HepG2 (cell line): Measurements from ENCODE around the gene SREBF1. TPM values are rescaled to one million over a fixed set of nuclear protein-coding genes. Genes with fewer than 3 reads are reported as not detected.

ENCODE experiments used
- GFI1 ChIP-seq: sonication (generic); formaldehyde crosslinking; IDR thresholded peaks from 2 replicates; pipeline ENCODE4 v1.5.0; 2020; ENCODE audit warnings: missing genetic modification reagents, mild to moderate bottlenecking, borderline replicate concordance
- GZF1 ChIP-seq: sonication (generic); formaldehyde crosslinking; IDR thresholded peaks from 2 replicates; pipeline ENCODE4 v1.5.1; 2020; ENCODE audit warnings: mild to moderate bottlenecking, missing genetic modification reagents
- HDAC1 ChIP-seq: sonication (generic); formaldehyde crosslinking; IDR thresholded peaks from 2 replicates; pipeline ENCODE4 v1.5.1; 2020; ENCODE audit warnings: mild to moderate bottlenecking, missing genetic modification reagents
- HMGA1 ChIP-seq: sonication (generic); formaldehyde crosslinking; conservative IDR thresholded peaks from 2 replicates; pipeline ENCODE4 v1.4.0; 2020; ENCODE audit warnings: missing genetic modification reagents
- HOXA3 ChIP-seq: sonication (generic); formaldehyde crosslinking; IDR thresholded peaks from 2 replicates; pipeline ENCODE4 v1.5.0; 2020; ENCODE audit warnings: missing genetic modification reagents
- MLXIP ChIP-seq: sonication (generic); formaldehyde crosslinking; IDR thresholded peaks from 2 replicates; pipeline ENCODE4 v1.9.0; 2021; ENCODE audit warnings: missing genetic modification reagents, borderline replicate concordance
- MXD4 ChIP-seq: IDR thresholded peaks from 2 replicates; pipeline ENCODE4 v1.6.1; 2016; ENCODE audit warnings: mild to moderate bottlenecking, missing biosample characterization, missing genetic modification reagents
- NPAS2 ChIP-seq: sonication (generic); formaldehyde crosslinking; IDR thresholded peaks from 2 replicates; pipeline ENCODE4 v1.8.0; 2022; ENCODE audit warnings: mild to moderate bottlenecking, missing genetic modification reagents, borderline replicate concordance
- PATZ1 ChIP-seq: sonication (generic); formaldehyde crosslinking; IDR thresholded peaks from 2 replicates; pipeline ENCODE4 v1.4.0; 2020; ENCODE audit warnings: missing genetic modification reagents
- PCBP1 ChIP-seq: fragments of 200-400 bp; formaldehyde crosslinking; IDR thresholded peaks from 2 replicates; pipeline ENCODE4 v1.6.1; 2017; ENCODE audit warnings: mild to moderate bottlenecking, low read depth, low read length, borderline replicate concordance
- TAF15 ChIP-seq: fragments of 200-400 bp; formaldehyde crosslinking; IDR thresholded peaks from one replicate; pipeline ENCODE4 v1.6.1; 2018; ENCODE audit warnings: mild to moderate bottlenecking, low read depth, low read length; ENCODE audit not compliant: poor library complexity, severe bottlenecking
- ZNF263 ChIP-seq: sonication (generic); formaldehyde crosslinking; IDR thresholded peaks from 2 replicates; pipeline ENCODE4 v1.4.0; 2020; ENCODE audit warnings: missing genetic modification reagents
- ZNF275 ChIP-seq: sonication (generic); formaldehyde crosslinking; IDR thresholded peaks from 2 replicates; pipeline ENCODE4 v1.8.0; 2022; ENCODE audit warnings: missing genetic modification reagents, mild to moderate bottlenecking, inconsistent platforms, borderline replicate concordance
- polyA plus RNA-seq, 8 experiments: library from polyadenylated mRNA; depleted of rRNA in 3 of 8; stranded (reverse) in 7 of 8; unstranded in 1 of 8; fragments of >200 nt; fragmentation: Illumina TruSeq in 4 of 8; extraction: Trizol in 4 of 8; gene quantifications; 2 replicates each; pipeline versions ENCODE4 v1.2.1 to v1.2.3, GENCODE V29; 2011 to 2016; ENCODE audit warnings: low read depth in 4 of 8, missing spikeins in 1 of 8, mixed read lengths in 1 of 8; ENCODE audit not compliant: insufficient read depth in 1 of 8
- total RNA-seq, 5 experiments: library from RNA; depleted of rRNA; stranded (reverse); fragments of >200 nt; fragmentation: Illumina TruSeq; extraction: Trizol; gene quantifications; 2 replicates each; pipeline ENCODE4 v1.2.3, GENCODE V29; 2016; ENCODE audit warnings: low read depth in 1 of 5
- TF ChIP-seq, protein P1 (sequence below): sonication (generic); formaldehyde crosslinking; IDR thresholded peaks from 2 replicates; pipeline ENCODE4 v1.4.0; 2020; ENCODE audit warnings: missing genetic modification reagents, borderline replicate concordance
- TF ChIP-seq, protein P2 (sequence below): sonication (generic); formaldehyde crosslinking; IDR thresholded peaks from 2 replicates; pipeline ENCODE4 v1.8.1; 2023; ENCODE audit warnings: mild to moderate bottlenecking, missing genetic modification reagents
- TF ChIP-seq, protein P3 (sequence below): sonication (generic); formaldehyde crosslinking; IDR thresholded peaks from 2 replicates; pipeline ENCODE4 v1.5.1; 2020; ENCODE audit warnings: missing genetic modification reagents, mild to moderate bottlenecking, borderline replicate concordance

Gene SREBF1
- total and polyA plus RNA-seq, 2 of the 13 experiments (the other 11 are each of a cell fraction or from before 2014, with no cell fraction given): 34.3 to 38.0 TPM

- TF ChIP-seq, protein P1, sequence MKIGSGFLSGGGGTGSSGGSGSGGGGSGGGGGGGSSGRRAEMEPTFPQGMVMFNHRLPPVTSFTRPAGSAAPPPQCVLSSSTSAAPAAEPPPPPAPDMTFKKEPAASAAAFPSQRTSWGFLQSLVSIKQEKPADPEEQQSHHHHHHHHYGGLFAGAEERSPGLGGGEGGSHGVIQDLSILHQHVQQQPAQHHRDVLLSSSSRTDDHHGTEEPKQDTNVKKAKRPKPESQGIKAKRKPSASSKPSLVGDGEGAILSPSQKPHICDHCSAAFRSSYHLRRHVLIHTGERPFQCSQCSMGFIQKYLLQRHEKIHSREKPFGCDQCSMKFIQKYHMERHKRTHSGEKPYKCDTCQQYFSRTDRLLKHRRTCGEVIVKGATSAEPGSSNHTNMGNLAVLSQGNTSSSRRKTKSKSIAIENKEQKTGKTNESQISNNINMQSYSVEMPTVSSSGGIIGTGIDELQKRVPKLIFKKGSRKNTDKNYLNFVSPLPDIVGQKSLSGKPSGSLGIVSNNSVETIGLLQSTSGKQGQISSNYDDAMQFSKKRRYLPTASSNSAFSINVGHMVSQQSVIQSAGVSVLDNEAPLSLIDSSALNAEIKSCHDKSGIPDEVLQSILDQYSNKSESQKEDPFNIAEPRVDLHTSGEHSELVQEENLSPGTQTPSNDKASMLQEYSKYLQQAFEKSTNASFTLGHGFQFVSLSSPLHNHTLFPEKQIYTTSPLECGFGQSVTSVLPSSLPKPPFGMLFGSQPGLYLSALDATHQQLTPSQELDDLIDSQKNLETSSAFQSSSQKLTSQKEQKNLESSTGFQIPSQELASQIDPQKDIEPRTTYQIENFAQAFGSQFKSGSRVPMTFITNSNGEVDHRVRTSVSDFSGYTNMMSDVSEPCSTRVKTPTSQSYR (CRISPR knock-in tag): 0 out of 2 replicates have a peak, but pooled peaks have one; percentile 14
- no peak for TF ChIP-seq ZNF275 (CRISPR knock-in tag)
- TF ChIP-seq HMGA1 (CRISPR knock-in tag): no peak
- 0 out of 2 replicates have a peak, but pooled peaks have one; percentile 24 for TF ChIP-seq PCBP1
- TF ChIP-seq ZNF263 (CRISPR knock-in tag): no peak
- no peak for TF ChIP-seq MLXIP (CRISPR knock-in tag)
- TF ChIP-seq, protein P2, sequence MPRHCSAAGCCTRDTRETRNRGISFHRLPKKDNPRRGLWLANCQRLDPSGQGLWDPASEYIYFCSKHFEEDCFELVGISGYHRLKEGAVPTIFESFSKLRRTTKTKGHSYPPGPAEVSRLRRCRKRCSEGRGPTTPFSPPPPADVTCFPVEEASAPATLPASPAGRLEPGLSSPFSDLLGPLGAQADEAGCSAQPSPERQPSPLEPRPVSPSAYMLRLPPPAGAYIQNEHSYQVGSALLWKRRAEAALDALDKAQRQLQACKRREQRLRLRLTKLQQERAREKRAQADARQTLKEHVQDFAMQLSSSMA: no peak
- TF ChIP-seq MXD4: no peak
- TF ChIP-seq HOXA3 (CRISPR knock-in tag): 0 out of 2 replicates have a peak, but pooled peaks have one; percentile 14
- 0 out of 2 replicates have a peak, but pooled peaks have one; percentile 29 for TF ChIP-seq GFI1
- TF ChIP-seq, protein P3, sequence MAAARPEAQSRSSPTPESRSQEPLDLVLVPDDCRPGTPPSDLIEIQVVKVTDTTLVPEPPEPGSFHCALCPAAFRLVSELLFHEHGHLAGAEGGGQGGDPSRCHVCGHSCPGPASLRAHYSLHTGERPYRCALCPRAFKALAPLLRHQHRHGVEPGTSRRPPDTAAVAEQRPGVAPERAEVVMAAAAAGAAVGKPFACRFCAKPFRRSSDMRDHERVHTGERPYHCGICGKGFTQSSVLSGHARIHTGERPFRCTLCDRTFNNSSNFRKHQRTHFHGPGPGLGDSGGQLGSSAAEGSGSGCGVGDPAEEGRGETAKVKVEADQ (CRISPR knock-in tag): no peak
- TF ChIP-seq NPAS2: no peak
- TF ChIP-seq HDAC1 (CRISPR knock-in tag): peak; percentile 20; the same call in 1 of the 2 replicates
- peak; percentile 53; the same call in 1 of the 2 replicates for TF ChIP-seq PATZ1 (CRISPR knock-in tag)
- no peak for TF ChIP-seq TAF15
- 0 out of 2 replicates have a peak, but pooled peaks have one; percentile 24 for TF ChIP-seq GZF1
Observed at GRCh38 chr17:17781591-17782496, 54.9 kb downstream of the SREBF1 start (continued).
